Smooth muscle cell (in vitro differentiated cells): ENCODE data around the gene MIB2. TPM values are rescaled to one million over a fixed set of nuclear protein-coding genes. Genes with fewer than 3 reads are reported as not detected.

Experiments used
- DNase-seq: peaks from one replicate; lab custom pipeline; 2025; ENCODE audit not compliant: unreplicated experiment; lab: John Stamatoyannopoulos, UW
- H2AFZ ChIP-seq: fragments of 200-600 bp; sonication (generic); 2 replicates; pipeline ENCODE4 v1.6.0; 2016; ENCODE audit warnings: antibody characterized with exemption, low read depth, mild to moderate bottlenecking
- H3F3A ChIP-seq: fragments of 200-600 bp; sonication (generic); 2 replicates; pipeline ENCODE4 v1.6.0; 2017; ENCODE audit warnings: antibody characterized with exemption, low read depth
- H3K27ac ChIP-seq: fragments of 200-600 bp; sonication (generic); 2 replicates; pipeline ENCODE4 v1.5.1; 2016; ENCODE audit warnings: low read depth, mild to moderate bottlenecking
- H3K27me3 ChIP-seq: fragments of 200-600 bp; sonication (generic); 2 replicates; pipeline ENCODE4 v1.6.1; 2016; ENCODE audit warnings: low read depth, mild to moderate bottlenecking
- H3K36me3 ChIP-seq: fragments of 200-600 bp; sonication (generic); 2 replicates; pipeline ENCODE4 v1.5.1; 2016; ENCODE audit warnings: low read depth
- H3K4me1 ChIP-seq: fragments of 200-600 bp; sonication (generic); 2 replicates; pipeline ENCODE4 v1.5.1; 2016; ENCODE audit warnings: low read depth
- H3K4me2 ChIP-seq: fragments of 200-600 bp; sonication (generic); 2 replicates; pipeline ENCODE4 v1.6.0; 2016; ENCODE audit warnings: mild to moderate bottlenecking
- H3K4me3 ChIP-seq: fragments of 200-600 bp; sonication (generic); 2 replicates; pipeline ENCODE4 v1.5.1; 2016; ENCODE audit warnings: mild to moderate bottlenecking
- H3K79me2 ChIP-seq: fragments of 200-600 bp; sonication (generic); 2 replicates; pipeline ENCODE4 v1.6.0; 2016; ENCODE audit warnings: low read depth, mild to moderate bottlenecking
- H3K9ac ChIP-seq: fragments of 200-600 bp; sonication (generic); 2 replicates; pipeline ENCODE4 v1.6.0; 2016; ENCODE audit warnings: low read depth
- H3K9me3 ChIP-seq: fragments of 200-600 bp; sonication (generic); replicated peaks from 2 replicates; pipeline ENCODE4 v1.5.1; 2016; ENCODE audit warnings: low read depth
- H4K20me1 ChIP-seq: fragments of 200-600 bp; sonication (generic); 2 replicates; pipeline ENCODE4 v1.6.0; 2016; ENCODE audit warnings: low read depth
- WGBS: methylation state at CpG from one replicate; pipeline ENCODE4 v1.1.7; 2016; ENCODE audit warnings: low lambda C conversion rate; 5-methylcytosine and 5-hydroxymethylcytosine counted together
- polyA plus RNA-seq: library from polyadenylated mRNA; unstranded; fragments of >200 nt; fragmentation: Nextera tagmentation; extraction: Ambion mirVana; gene quantifications from 2 replicates; pipeline ENCODE4 v1.2.1, GENCODE V29; 2016
- total RNA-seq: library from RNA; depleted of rRNA; stranded (reverse); fragments of >200 nt; gene quantifications from 2 replicates; pipeline ENCODE4 v1.2.3, GENCODE V29; 2014
- TF ChIP-seq, protein P1 (sequence below): fragments of 200-600 bp; sonication (generic); IDR thresholded peaks from 2 replicates; pipeline ENCODE4 v1.5.1; 2017; ENCODE audit warnings: borderline replicate concordance, mild to moderate bottlenecking, antibody characterized with exemption; ENCODE audit not compliant: insufficient read depth, poor library complexity, severe bottlenecking

Gene MIB2
- total and polyA plus RNA-seq, 2 experiments from 2014 or later, result 42.7 to 61.2 TPM

DNA sequence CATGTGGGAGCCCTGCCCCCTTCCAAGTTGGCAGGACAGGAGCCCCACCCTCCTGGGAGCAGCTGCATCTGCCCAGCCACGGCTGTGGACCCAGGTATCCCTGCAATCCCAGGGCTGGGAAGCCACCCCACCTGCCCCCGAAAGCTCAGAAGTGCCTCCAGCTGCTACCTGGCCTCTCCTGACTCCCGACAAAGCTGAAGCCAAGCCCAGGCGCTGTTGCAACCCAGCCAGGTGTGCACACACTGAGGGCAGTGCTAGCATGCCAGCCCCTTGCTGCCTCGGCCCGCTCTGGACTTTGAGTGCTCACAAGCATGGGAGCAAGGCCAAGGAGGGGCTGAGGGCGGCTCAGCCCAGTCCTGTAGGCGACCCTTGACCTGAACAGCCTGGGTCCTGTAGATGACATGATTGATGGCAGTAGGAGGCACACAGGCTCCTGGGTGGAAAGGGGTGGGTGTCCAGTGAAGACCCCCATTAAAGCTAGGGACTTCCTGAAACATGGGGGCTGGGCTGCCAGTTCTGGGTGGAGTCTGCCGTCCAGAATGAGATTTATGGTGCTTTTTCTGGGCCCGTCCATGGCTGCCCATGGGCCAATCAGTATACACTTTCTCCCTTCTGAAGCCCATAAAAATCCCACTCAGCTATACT lies 37.8 kb upstream of the MIB2 start:
- 83% methylated on average over 10 of the region's 10 CpGs for WGBS
- Histone ChIP-seq H3K27ac (no peak overlapping the region), H3K4me1 (peaks cover 6% of the 10 kb centered on the region), H3K9ac (no peak overlapping the region), H3K79me2 (peaks cover 19% of the 10 kb centered on the region), H3K4me3 (no peak overlapping the region), H3F3A (peaks cover 9% of the 10 kb centered on the region), H3K4me2 (no peak overlapping the region), H3K9me3 (no peaks in the 10 kb centered on the region), H3K27me3 (peaks cover 12% of the 10 kb centered on the region), H3K36me3 (no peaks in the 10 kb centered on the region), H2AFZ (no peak overlapping the region), H4K20me1 (peaks cover 12% of the 10 kb centered on the region)
- DNase-seq, result no peak
- TF ChIP-seq, protein P1, sequence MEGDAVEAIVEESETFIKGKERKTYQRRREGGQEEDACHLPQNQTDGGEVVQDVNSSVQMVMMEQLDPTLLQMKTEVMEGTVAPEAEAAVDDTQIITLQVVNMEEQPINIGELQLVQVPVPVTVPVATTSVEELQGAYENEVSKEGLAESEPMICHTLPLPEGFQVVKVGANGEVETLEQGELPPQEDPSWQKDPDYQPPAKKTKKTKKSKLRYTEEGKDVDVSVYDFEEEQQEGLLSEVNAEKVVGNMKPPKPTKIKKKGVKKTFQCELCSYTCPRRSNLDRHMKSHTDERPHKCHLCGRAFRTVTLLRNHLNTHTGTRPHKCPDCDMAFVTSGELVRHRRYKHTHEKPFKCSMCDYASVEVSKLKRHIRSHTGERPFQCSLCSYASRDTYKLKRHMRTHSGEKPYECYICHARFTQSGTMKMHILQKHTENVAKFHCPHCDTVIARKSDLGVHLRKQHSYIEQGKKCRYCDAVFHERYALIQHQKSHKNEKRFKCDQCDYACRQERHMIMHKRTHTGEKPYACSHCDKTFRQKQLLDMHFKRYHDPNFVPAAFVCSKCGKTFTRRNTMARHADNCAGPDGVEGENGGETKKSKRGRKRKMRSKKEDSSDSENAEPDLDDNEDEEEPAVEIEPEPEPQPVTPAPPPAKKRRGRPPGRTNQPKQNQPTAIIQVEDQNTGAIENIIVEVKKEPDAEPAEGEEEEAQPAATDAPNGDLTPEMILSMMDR, result no peak

DNA sequence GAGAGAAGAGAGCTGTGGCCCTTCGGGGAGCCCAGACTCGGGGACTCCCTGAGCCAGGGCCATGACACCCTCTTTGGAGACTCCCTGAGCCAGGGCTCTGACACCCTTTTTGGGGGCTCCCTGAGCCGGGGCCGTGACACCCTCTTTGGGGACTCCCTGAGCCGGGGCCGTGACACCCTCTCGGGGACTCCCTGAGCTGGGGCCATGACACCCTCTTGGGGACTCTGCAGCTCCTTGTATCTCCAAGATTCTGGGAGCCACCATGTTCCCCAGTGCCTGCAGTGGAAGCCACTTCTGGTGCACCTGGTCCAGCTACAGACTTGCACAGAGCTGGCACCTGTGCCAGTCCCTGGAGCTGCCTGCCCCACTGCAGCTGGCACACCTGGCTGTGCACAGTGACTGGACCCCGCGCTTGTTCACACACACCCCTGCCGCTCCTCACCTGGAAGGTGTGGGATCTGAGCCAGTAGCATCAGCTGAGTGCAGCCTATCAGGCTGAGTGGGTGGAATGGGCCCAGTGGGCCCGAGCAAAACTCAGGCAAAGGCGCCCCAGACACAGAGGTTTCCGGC lies 36.8 kb upstream of the MIB2 start:
- WGBS, result 98% methylated on average over 13 of the region's 13 CpGs

DNA sequence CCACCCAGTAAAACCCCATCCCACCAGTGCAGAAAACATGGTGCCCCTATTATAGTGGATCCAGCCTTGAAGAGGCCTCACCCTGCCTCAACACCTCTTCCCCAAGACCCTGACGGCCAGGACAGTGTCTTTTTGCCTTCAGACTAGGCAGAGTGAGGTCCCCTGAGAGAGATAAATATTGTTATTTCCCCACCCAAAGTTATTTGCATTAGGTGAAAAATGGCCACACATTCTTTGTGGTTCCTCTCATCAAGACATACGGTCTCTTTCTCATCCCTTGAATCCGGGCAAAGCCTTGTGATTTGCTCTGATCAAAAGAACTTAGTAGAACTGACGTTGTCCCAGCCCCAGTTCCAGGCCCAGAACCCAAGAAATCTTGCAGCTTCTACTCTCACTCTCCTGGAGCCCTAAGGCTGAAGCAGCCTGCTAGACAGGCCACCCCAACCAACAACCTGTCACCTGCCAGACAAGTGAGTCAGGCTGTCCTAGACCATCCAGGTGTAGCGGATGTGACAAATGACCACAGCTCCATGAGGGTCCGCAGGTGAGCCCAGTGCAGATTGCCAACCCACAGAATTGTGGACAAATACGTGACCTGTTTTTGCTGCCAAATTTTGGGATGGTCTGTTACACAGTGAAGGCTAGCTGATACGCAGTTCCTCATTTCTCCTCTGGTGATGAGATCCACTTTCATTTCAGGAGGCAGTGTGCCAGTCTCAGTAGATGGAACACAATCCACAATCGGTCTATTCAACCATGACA lies 32.5 kb upstream of the MIB2 start:
- Histone ChIP-seq H3K9ac (no peak overlapping the region), H3K4me2 (no peak overlapping the region), H3K27me3 (peaks cover 12% of the 10 kb centered on the region), H3F3A (no peaks in the 10 kb centered on the region), H3K36me3 (no peaks in the 10 kb centered on the region), H3K79me2 (no peaks in the 10 kb centered on the region), H4K20me1 (no peaks in the 10 kb centered on the region), H3K27ac (no peak overlapping the region), H3K4me3 (no peak overlapping the region), H3K9me3 (no peaks in the 10 kb centered on the region), H2AFZ (no peak overlapping the region), H3K4me1 (no peaks in the 10 kb centered on the region)
- DNase-seq, result no peak
- TF ChIP-seq, protein P1, result no peak
- WGBS, result 78% methylated on average over 9 of the region's 9 CpGs

More for the DNA sequence above, 36.8 kb upstream of the MIB2 start:
- H3K27ac ChIP-seq, result no peak overlapping the region
- peaks cover 3% of the 10 kb centered on the region for H4K20me1 ChIP-seq
- H3K9me3 ChIP-seq, result no peaks in the 10 kb centered on the region
- H2AFZ ChIP-seq, result no peak overlapping the region
- peaks cover 8% of the 10 kb centered on the region for H3F3A ChIP-seq
- DNase-seq, result no peak
- H3K27me3 ChIP-seq, result peaks cover 12% of the 10 kb centered on the region
- H3K36me3 ChIP-seq, result no peaks in the 10 kb centered on the region
- no peak overlapping the region for H3K4me3 ChIP-seq
- TF ChIP-seq, protein P1, result no peak
- no peak overlapping the region for H3K4me2 ChIP-seq
- H3K4me1 ChIP-seq, result peaks cover 2% of the 10 kb centered on the region
- peaks cover 10% of the 10 kb centered on the region for H3K79me2 ChIP-seq
- no peak overlapping the region for H3K9ac ChIP-seq
